ENCODE data around the gene TMEM150B. TPM values are rescaled to one million over a fixed set of nuclear protein-coding genes. Genes with fewer than 3 reads are reported as not detected.

TMEM150B gene
- polyA plus RNA-seq, 4 donors: 33.2 to 125 (median 79.2) TPM

- peaks cover 4 to 62% (median 5%) of the 10 kb centered on the region in 3 donors for H3K36me3 ChIP-seq (ENCODE audit: control insufficient read depth in 3 of 3, insufficient read depth in 2 of 3, low read depth in 1 of 3, low read length in 3 of 3)
- H3K4me1 ChIP-seq (ENCODE audit: control insufficient read depth in 3 of 3, insufficient read depth in 2 of 3, low read depth in 1 of 3, low read length in 2 of 3): peaks cover 0 to 13% (median 4%) of the 10 kb centered on the region in 3 donors
- FAIRE-seq (no peak), DNase-seq (peak in 1 of 2 donors; percentile 26)
- no peaks in the 10 kb centered on the region for H3K27me3 ChIP-seq (ENCODE audit: control insufficient read depth in 3 of 3, insufficient read depth in 3 of 3, low read length in 3 of 3)
- no peaks in the 10 kb centered on the region for H3K9me3 ChIP-seq (ENCODE audit: control insufficient read depth in 2 of 2, insufficient read depth in 1 of 2, low read depth in 1 of 2, low read length in 1 of 2)
- 65 to 77% (median 67%) methylated on average over 17 of the region's 17 CpGs for WGBS, 3 donors
- H3K4me3 ChIP-seq (ENCODE audit: low read depth in 1 of 3, low read length in 3 of 3): no peak overlapping the region
- H3K27ac ChIP-seq (ENCODE audit: low read depth in 1 of 3, low read length in 2 of 3): peak overlapping the region in 2 of 3 donors; percentile 37 to 82
These were observed 49.1 kb downstream of the TMEM150B start for GRCh38 chr19:55275851-55276719.

- Histone ChIP-seq H3K4me3 (ENCODE audit: low read depth in 1 of 3, low read length in 3 of 3) (no peak overlapping the region), H3K36me3 (ENCODE audit: control insufficient read depth in 3 of 3, insufficient read depth in 2 of 3, low read depth in 1 of 3, low read length in 3 of 3) (peaks cover 4 to 73% (median 5%) of the 10 kb centered on the region in 3 donors), H3K4me1 (ENCODE audit: control insufficient read depth in 3 of 3, insufficient read depth in 2 of 3, low read depth in 1 of 3, low read length in 2 of 3) (peaks cover 0 to 8% (median 4%) of the 10 kb centered on the region in 3 donors), H3K27me3 (ENCODE audit: control insufficient read depth in 3 of 3, insufficient read depth in 3 of 3, low read length in 3 of 3) (no peaks in the 10 kb centered on the region), H3K9me3 (ENCODE audit: control insufficient read depth in 2 of 2, insufficient read depth in 1 of 2, low read depth in 1 of 2, low read length in 1 of 2) (no peaks in the 10 kb centered on the region), H3K27ac (ENCODE audit: low read depth in 1 of 3, low read length in 2 of 3) (no peak overlapping the region)
- DNase-seq: no peak
- 95 to 96% (median 95%) methylated on average over 31 to 36 of the region's 36 CpGs for WGBS, 3 donors
- FAIRE-seq: no peak
These were observed 51.0 kb downstream of the TMEM150B start for GRCh38 chr19:55273978-55274707.

GRCh38 chr19:55272142-55272541 lies 53.0 kb downstream of the TMEM150B start:
- no peak for FAIRE-seq
- no peak for DNase-seq
- Histone ChIP-seq H3K27ac (ENCODE audit: low read depth in 1 of 3, low read length in 2 of 3) (no peak overlapping the region), H3K9me3 (ENCODE audit: control insufficient read depth in 2 of 2, insufficient read depth in 1 of 2, low read depth in 1 of 2, low read length in 1 of 2) (peaks cover 0 to under 1% of the 10 kb centered on the region in 2 donors), H3K36me3 (ENCODE audit: control insufficient read depth in 3 of 3, insufficient read depth in 2 of 3, low read depth in 1 of 3, low read length in 3 of 3) (peaks cover 4 to 65% (median 5%) of the 10 kb centered on the region in 3 donors), H3K4me1 (ENCODE audit: control insufficient read depth in 3 of 3, insufficient read depth in 2 of 3, low read depth in 1 of 3, low read length in 2 of 3) (peaks cover 0 to 4% (median 3%) of the 10 kb centered on the region in 3 donors), H3K27me3 (ENCODE audit: control insufficient read depth in 3 of 3, insufficient read depth in 3 of 3, low read length in 3 of 3) (no peaks in the 10 kb centered on the region), H3K4me3 (ENCODE audit: low read depth in 1 of 3, low read length in 3 of 3) (no peak overlapping the region)
- WGBS, 3 donors: 95 to 97% (median 96%) methylated on average over 18 of the region's 18 CpGs

GRCh38 chr19:55270172-55270942 lies 54.8 kb downstream of the TMEM150B start:
- WGBS, 3 donors: 84 to 94% (median 91%) methylated on average over 25 of the region's 25 CpGs
- peaks cover 0 to 3% of the 10 kb centered on the region in 2 donors for H3K9me3 ChIP-seq (ENCODE audit: control insufficient read depth in 2 of 2, insufficient read depth in 1 of 2, low read depth in 1 of 2, low read length in 1 of 2)
- no peak overlapping the region for H3K27ac ChIP-seq (ENCODE audit: low read depth in 1 of 3, low read length in 2 of 3)
- DNase-seq: peak in 1 of 2 donors; percentile 18
- no peak overlapping the region for H3K4me3 ChIP-seq (ENCODE audit: low read depth in 1 of 3, low read length in 3 of 3)
- FAIRE-seq: no peak
- H3K36me3 ChIP-seq (ENCODE audit: control insufficient read depth in 3 of 3, insufficient read depth in 2 of 3, low read depth in 1 of 3, low read length in 3 of 3): peaks cover 3 to 60% (median 4%) of the 10 kb centered on the region in 3 donors
- H3K27me3 ChIP-seq (ENCODE audit: control insufficient read depth in 3 of 3, insufficient read depth in 3 of 3, low read length in 3 of 3): no peaks in the 10 kb centered on the region
- peaks cover 0 to 4% (median 0%) of the 10 kb centered on the region in 3 donors for H3K4me1 ChIP-seq (ENCODE audit: control insufficient read depth in 3 of 3, insufficient read depth in 2 of 3, low read depth in 1 of 3, low read length in 2 of 3)

GRCh38 chr19:55269299-55269698 lies 55.8 kb downstream of the TMEM150B start:
- Histone ChIP-seq H3K27ac (ENCODE audit: low read depth in 1 of 3, low read length in 2 of 3) (no peak overlapping the region), H3K36me3 (ENCODE audit: control insufficient read depth in 3 of 3, insufficient read depth in 2 of 3, low read depth in 1 of 3, low read length in 3 of 3) (peaks cover 3 to 56% (median 4%) of the 10 kb centered on the region in 3 donors), H3K9me3 (ENCODE audit: control insufficient read depth in 2 of 2, insufficient read depth in 1 of 2, low read depth in 1 of 2, low read length in 1 of 2) (peaks cover 0 to 3% of the 10 kb centered on the region in 2 donors), H3K27me3 (ENCODE audit: control insufficient read depth in 3 of 3, insufficient read depth in 3 of 3, low read length in 3 of 3) (no peaks in the 10 kb centered on the region), H3K4me3 (ENCODE audit: low read depth in 1 of 3, low read length in 3 of 3) (no peak overlapping the region), H3K4me1 (ENCODE audit: control insufficient read depth in 3 of 3, insufficient read depth in 2 of 3, low read depth in 1 of 3, low read length in 2 of 3) (peaks cover 0 to 4% (median 0%) of the 10 kb centered on the region in 3 donors)
- 93 to 97% (median 95%) methylated on average over 8 of the region's 8 CpGs for WGBS, 3 donors
- DNase-seq (no peak), FAIRE-seq (no peak)

- 97 to 99% (median 98%) methylated on average over 4 of the region's 4 CpGs for WGBS, 3 donors
- H3K9me3 ChIP-seq (ENCODE audit: control insufficient read depth in 2 of 2, insufficient read depth in 1 of 2, low read depth in 1 of 2, low read length in 1 of 2): peaks cover 0 to 3% of the 10 kb centered on the region in 2 donors
- no peak for FAIRE-seq
These were observed 58.3 kb downstream of the TMEM150B start for GRCh38 chr19:55266840-55267239.

GRCh38 chr19:55266404-55266803 lies 58.7 kb downstream of the TMEM150B start:
- FAIRE-seq: no peak
- 93 to 97% (median 97%) methylated on average over 3 of the region's 3 CpGs for WGBS, 3 donors
- H3K9me3 ChIP-seq (ENCODE audit: control insufficient read depth in 2 of 2, insufficient read depth in 1 of 2, low read depth in 1 of 2, low read length in 1 of 2): peaks cover 0 to 3% of the 10 kb centered on the region in 2 donors

More at GRCh38 chr19:55266840-55267239, 58.3 kb downstream of the TMEM150B start:
- Histone ChIP-seq H3K27me3 (ENCODE audit: control insufficient read depth in 3 of 3, insufficient read depth in 3 of 3, low read length in 3 of 3) (no peaks in the 10 kb centered on the region), H3K4me3 (ENCODE audit: low read depth in 1 of 3, low read length in 3 of 3) (no peak overlapping the region), H3K36me3 (ENCODE audit: control insufficient read depth in 3 of 3, insufficient read depth in 2 of 3, low read depth in 1 of 3, low read length in 3 of 3) (peaks cover 0 to 43% (median 0%) of the 10 kb centered on the region in 3 donors), H3K27ac (ENCODE audit: low read depth in 1 of 3, low read length in 2 of 3) (no peak overlapping the region), H3K4me1 (ENCODE audit: control insufficient read depth in 3 of 3, insufficient read depth in 2 of 3, low read depth in 1 of 3, low read length in 2 of 3) (peaks cover 0 to 4% (median 0%) of the 10 kb centered on the region in 3 donors)
- no peak for DNase-seq

More at GRCh38 chr19:55266404-55266803, 58.7 kb downstream of the TMEM150B start:
- Histone ChIP-seq H3K4me3 (ENCODE audit: low read depth in 1 of 3, low read length in 3 of 3) (no peak overlapping the region), H3K4me1 (ENCODE audit: control insufficient read depth in 3 of 3, insufficient read depth in 2 of 3, low read depth in 1 of 3, low read length in 2 of 3) (peaks cover 0 to 4% (median 0%) of the 10 kb centered on the region in 3 donors), H3K27ac (ENCODE audit: low read depth in 1 of 3, low read length in 2 of 3) (no peak overlapping the region), H3K27me3 (ENCODE audit: control insufficient read depth in 3 of 3, insufficient read depth in 3 of 3, low read length in 3 of 3) (no peaks in the 10 kb centered on the region), H3K36me3 (ENCODE audit: control insufficient read depth in 3 of 3, insufficient read depth in 2 of 3, low read depth in 1 of 3, low read length in 3 of 3) (peaks cover 0 to 39% (median 0%) of the 10 kb centered on the region in 3 donors)
- DNase-seq: no peak
